ENCODE data around the gene DIAPH2. TPM values are rescaled to one million over a fixed set of nuclear protein-coding genes. Genes with fewer than 3 reads are reported as not detected.

The DIAPH2 gene
- total RNA-seq, 6 experiments from 2014 or later = 10.1 to 13.5 (median 11.6) TPM

- H3K36me3 Mint-ChIP-seq (ENCODE audit: low read depth) = peaks cover 19% of the 10 kb centered on the region; the same call in 1 of the 2 replicates
- no peak for TF ChIP-seq CTCF (IDR thresholded peaks at IDR 0.05)
- H3K27ac Mint-ChIP-seq = no peak overlapping the region
- no peak for DNase-seq
- H3K4me1 Mint-ChIP-seq (ENCODE audit: low read depth) = no peaks in the 10 kb centered on the region
- no peaks in the 10 kb centered on the region for H3K27me3 Mint-ChIP-seq (ENCODE audit: insufficient read depth)
- H3K4me3 Mint-ChIP-seq = no peak overlapping the region
- H3K9me3 Mint-ChIP-seq = peaks cover 11% of the 10 kb centered on the region; the same call in 1 of the 2 replicates
These were observed 287.2 kb downstream of the DIAPH2 start for GRCh38 chrX:96971812-96972211.

- Mint-ChIP-seq H3K27ac (no peak overlapping the region), H3K4me3 (no peak overlapping the region), H3K36me3 (ENCODE audit: low read depth) (no peaks in the 10 kb centered on the region), H3K9me3 (no peaks in the 10 kb centered on the region), H3K27me3 (ENCODE audit: insufficient read depth) (no peaks in the 10 kb centered on the region), H3K4me1 (ENCODE audit: low read depth) (no peaks in the 10 kb centered on the region)
- DNase-seq = no peak
- no peak for TF ChIP-seq CTCF (IDR thresholded peaks at IDR 0.05)
These were observed 294.3 kb downstream of the DIAPH2 start for GRCh38 chrX:96978906-96979305.

GRCh38 chrX:96979766-96980165 lies 295.1 kb downstream of the DIAPH2 start:
- H3K36me3 Mint-ChIP-seq (ENCODE audit: low read depth) = no peaks in the 10 kb centered on the region
- no peak overlapping the region for H3K4me3 Mint-ChIP-seq
- DNase-seq = no peak
- no peak overlapping the region for H3K27ac Mint-ChIP-seq
- H3K27me3 Mint-ChIP-seq (ENCODE audit: insufficient read depth) = no peaks in the 10 kb centered on the region
- TF ChIP-seq CTCF (IDR thresholded peaks at IDR 0.05) = no peak
- no peaks in the 10 kb centered on the region for H3K4me1 Mint-ChIP-seq (ENCODE audit: low read depth)
- no peaks in the 10 kb centered on the region for H3K9me3 Mint-ChIP-seq

GRCh38 chrX:96982161-96982560 lies 297.5 kb downstream of the DIAPH2 start:
- no peak for TF ChIP-seq CTCF (IDR thresholded peaks at IDR 0.05)
- Mint-ChIP-seq H3K27me3 (ENCODE audit: insufficient read depth) (no peaks in the 10 kb centered on the region), H3K4me1 (ENCODE audit: low read depth) (peaks cover 4% of the 10 kb centered on the region), H3K9me3 (no peaks in the 10 kb centered on the region), H3K36me3 (ENCODE audit: low read depth) (no peaks in the 10 kb centered on the region), H3K4me3 (no peak overlapping the region), H3K27ac (no peak overlapping the region)
- no peak for DNase-seq

- no peak for DNase-seq
- no peak overlapping the region for H3K27ac Mint-ChIP-seq
- TF ChIP-seq CTCF (IDR thresholded peaks at IDR 0.05) = no peak
- H3K4me1 Mint-ChIP-seq (ENCODE audit: low read depth) = peaks cover 11% of the 10 kb centered on the region
- H3K27me3 Mint-ChIP-seq (ENCODE audit: insufficient read depth) = no peaks in the 10 kb centered on the region
- no peaks in the 10 kb centered on the region for H3K9me3 Mint-ChIP-seq
- H3K4me3 Mint-ChIP-seq = no peak overlapping the region
- no peaks in the 10 kb centered on the region for H3K36me3 Mint-ChIP-seq (ENCODE audit: low read depth)
These were observed 299.9 kb downstream of the DIAPH2 start for GRCh38 chrX:96984538-96984937.

- Mint-ChIP-seq H3K27ac (no peak overlapping the region), H3K4me3 (no peak overlapping the region), H3K9me3 (no peaks in the 10 kb centered on the region), H3K36me3 (ENCODE audit: low read depth) (no peaks in the 10 kb centered on the region), H3K27me3 (ENCODE audit: insufficient read depth) (no peaks in the 10 kb centered on the region), H3K4me1 (ENCODE audit: low read depth) (peaks cover 11% of the 10 kb centered on the region)
- DNase-seq = no peak
- no peak for TF ChIP-seq CTCF (IDR thresholded peaks at IDR 0.05)
These were observed 300.4 kb downstream of the DIAPH2 start for GRCh38 chrX:96985046-96985445.
